Natural killer cell (primary cell): ENCODE measurements around the gene IFT74. TPM values are rescaled to one million over a fixed set of nuclear protein-coding genes. Genes with fewer than 3 reads are reported as not detected.

Source experiments
- ATAC-seq, 3 donors: fragments of 150-1000 bp in 2 of 3; fragments of 200-7000 bp in 1 of 3; cut with Tn5 transposase; 1 replicate in 1 of 3; 2 replicates in 2 of 3; pipeline ENCODE4 v1.10.0; 2021; ENCODE audit warnings: mild to moderate bottlenecking in 2 of 3, moderate library complexity in 2 of 3
- DNase-seq, 2 donors: peaks; one replicate each; pipeline versions ENCODE4 v3.0.0 to v3.0.0-alpha.2; 2013 to 2021; ENCODE audit warnings: mixed read lengths in 1 of 2
- H3K27ac ChIP-seq: one replicate; pipeline ENCODE4 v1.5.1; 2013; ENCODE audit warnings: mild to moderate bottlenecking, low read length
- H3K27me3 ChIP-seq: one replicate; pipeline ENCODE4 v1.6.1; 2013; ENCODE audit warnings: low read length; ENCODE audit not compliant: control insufficient read depth, insufficient read depth
- H3K36me3 ChIP-seq: one replicate; pipeline ENCODE4 v1.6.1; 2013; ENCODE audit warnings: low read length; ENCODE audit not compliant: control insufficient read depth, insufficient read depth
- H3K4me1 ChIP-seq: one replicate; pipeline ENCODE4 v1.6.1; 2013; ENCODE audit warnings: low read length; ENCODE audit not compliant: control insufficient read depth, insufficient read depth
- H3K4me3 ChIP-seq: one replicate; pipeline ENCODE4 v1.5.1; 2013; ENCODE audit warnings: low read length
- H3K9me3 ChIP-seq: one replicate; pipeline ENCODE4 v1.6.1; 2013; ENCODE audit warnings: low read length; ENCODE audit not compliant: control insufficient read depth, insufficient read depth
- H3K27ac Mint-ChIP-seq, 2 donors: one replicate each; pipeline ENCODE4 v1.8.0; 2022; ENCODE audit warnings: mild to moderate bottlenecking in 2 of 2, mixed read lengths in 2 of 2, moderate library complexity in 1 of 2
- H3K27me3 Mint-ChIP-seq, 2 donors: one replicate each; pipeline ENCODE4 v1.8.0; 2022; ENCODE audit warnings: low read depth in 2 of 2, mixed read lengths in 2 of 2
- H3K36me3 Mint-ChIP-seq: one replicate; pipeline ENCODE4 v1.8.0; 2022; ENCODE audit warnings: mixed read lengths
- H3K4me1 Mint-ChIP-seq, 2 donors: one replicate each; pipeline ENCODE4 v1.8.0; 2022; ENCODE audit warnings: mixed read lengths in 2 of 2
- H3K4me3 Mint-ChIP-seq: one replicate; pipeline ENCODE4 v1.8.0; 2022; ENCODE audit warnings: mild to moderate bottlenecking, moderate library complexity, mixed read lengths
- H3K9me3 Mint-ChIP-seq, 2 donors: one replicate each; pipeline ENCODE4 v1.8.0; 2022; ENCODE audit warnings: mixed read lengths in 2 of 2
- WGBS: methylation state at CpG from one replicate; pipeline ENCODE4 v1.1.7; 2013; ENCODE audit warnings: missing lambda C conversion rate; ENCODE audit not compliant: insufficient coverage; 5-methylcytosine and 5-hydroxymethylcytosine counted together
- intact Hi-C: fragments of 100-400 bp; cut with micrococcal nuclease; formaldehyde crosslinking; loops from one replicate; pipeline ENCODE4 v1.14.2; 2022
- total RNA-seq, 4 donors: library from RNA; stranded (reverse); fragments of 120-200 nt in 1 of 4; gene quantifications; one replicate each; pipeline versions ENCODE4 v1.2.3 to v1.2.4, GENCODE V29; 2013 to 2022
- TF ChIP-seq, protein P1 (sequence below): fragments of 200-600 bp; IDR thresholded peaks from one replicate; pipeline ENCODE4 v1.8.0; 2022; ENCODE audit warnings: antibody characterized with exemption

IFT74 gene
- total RNA-seq, 3 donors from 2014 or later (not counting 1 experiment from before 2014, with no cell fraction given) = 6.0 to 8.7 (median 7.0) TPM

- H3K27ac Mint-ChIP-seq = no peak overlapping the region
- no peaks in the 10 kb centered on the region for H3K9me3 Mint-ChIP-seq
- H3K27me3 Mint-ChIP-seq = peaks cover 0 to 7% of the 10 kb centered on the region in 2 donors
- H3K4me3 ChIP-seq = no peak overlapping the region
- no peaks in the 10 kb centered on the region for H3K36me3 Mint-ChIP-seq
- no peak for DNase-seq
- no peak for ATAC-seq
- peaks cover 25 to 27% of the 10 kb centered on the region in 2 donors for H3K4me1 Mint-ChIP-seq
- no peak overlapping the region for H3K27ac ChIP-seq
- no peaks in the 10 kb centered on the region for H3K36me3 ChIP-seq
- 86% methylated on average over 1 of the region's 1 CpG for WGBS
- intact Hi-C loops = no loop called here
- H3K4me3 Mint-ChIP-seq = no peak overlapping the region
- TF ChIP-seq, protein P1, sequence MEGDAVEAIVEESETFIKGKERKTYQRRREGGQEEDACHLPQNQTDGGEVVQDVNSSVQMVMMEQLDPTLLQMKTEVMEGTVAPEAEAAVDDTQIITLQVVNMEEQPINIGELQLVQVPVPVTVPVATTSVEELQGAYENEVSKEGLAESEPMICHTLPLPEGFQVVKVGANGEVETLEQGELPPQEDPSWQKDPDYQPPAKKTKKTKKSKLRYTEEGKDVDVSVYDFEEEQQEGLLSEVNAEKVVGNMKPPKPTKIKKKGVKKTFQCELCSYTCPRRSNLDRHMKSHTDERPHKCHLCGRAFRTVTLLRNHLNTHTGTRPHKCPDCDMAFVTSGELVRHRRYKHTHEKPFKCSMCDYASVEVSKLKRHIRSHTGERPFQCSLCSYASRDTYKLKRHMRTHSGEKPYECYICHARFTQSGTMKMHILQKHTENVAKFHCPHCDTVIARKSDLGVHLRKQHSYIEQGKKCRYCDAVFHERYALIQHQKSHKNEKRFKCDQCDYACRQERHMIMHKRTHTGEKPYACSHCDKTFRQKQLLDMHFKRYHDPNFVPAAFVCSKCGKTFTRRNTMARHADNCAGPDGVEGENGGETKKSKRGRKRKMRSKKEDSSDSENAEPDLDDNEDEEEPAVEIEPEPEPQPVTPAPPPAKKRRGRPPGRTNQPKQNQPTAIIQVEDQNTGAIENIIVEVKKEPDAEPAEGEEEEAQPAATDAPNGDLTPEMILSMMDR = no peak
- peaks cover 15% of the 10 kb centered on the region for H3K4me1 ChIP-seq
- H3K27me3 ChIP-seq = no peaks in the 10 kb centered on the region
- H3K9me3 ChIP-seq = no peaks in the 10 kb centered on the region
These were observed 5.7 kb upstream of the IFT74 start for GRCh38 chr9:26950521-26950920.

DNA sequence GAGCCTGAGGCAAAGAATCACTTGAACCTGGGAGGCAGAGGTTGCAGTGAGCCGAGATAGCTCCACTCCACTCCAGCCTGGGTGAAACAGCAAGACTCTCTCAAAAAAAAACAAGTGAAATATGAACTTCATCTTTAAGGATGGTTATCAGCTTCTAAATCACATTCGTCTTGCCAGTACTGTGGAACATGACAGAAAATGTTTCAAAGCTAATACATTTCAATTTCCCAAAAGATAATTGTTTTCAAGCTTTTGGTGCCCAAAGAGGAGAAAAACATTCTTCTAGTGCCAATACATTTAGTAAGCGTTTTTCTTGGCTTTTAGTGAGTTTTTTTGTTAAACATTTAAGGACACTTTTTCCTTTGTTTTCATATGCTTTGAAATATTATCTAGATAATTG lies 4.4 kb upstream of the IFT74 start:
- no peaks in the 10 kb centered on the region for H3K36me3 ChIP-seq
- peaks cover 24 to 25% of the 10 kb centered on the region in 2 donors for H3K4me1 Mint-ChIP-seq
- no peak overlapping the region for H3K27ac ChIP-seq
- WGBS = 96% methylated on average over 2 of the region's 3 CpGs
- no peaks in the 10 kb centered on the region for H3K9me3 Mint-ChIP-seq
- intact Hi-C loops = no loop called here
- peaks cover 0 to 7% of the 10 kb centered on the region in 2 donors for H3K27me3 Mint-ChIP-seq
- H3K36me3 Mint-ChIP-seq = no peaks in the 10 kb centered on the region
- H3K27me3 ChIP-seq = no peaks in the 10 kb centered on the region
- H3K4me1 ChIP-seq = peaks cover 12% of the 10 kb centered on the region
- no peaks in the 10 kb centered on the region for H3K9me3 ChIP-seq
- no peak overlapping the region for H3K27ac Mint-ChIP-seq
- ATAC-seq (no peak), DNase-seq (no peak)
- H3K4me3 Mint-ChIP-seq = no peak overlapping the region
- H3K4me3 ChIP-seq = no peak overlapping the region
- TF ChIP-seq, protein P1 = no peak

GRCh38 chr9:26954050-26954508 lies 2.1 kb upstream of the IFT74 start:
- Mint-ChIP-seq H3K27ac (peak overlapping the region in 1 of 2 donors; percentile 54), H3K4me1 (peaks cover 19 to 20% of the 10 kb centered on the region in 2 donors), H3K4me3 (peak overlapping the region; percentile 75), H3K27me3 (peaks cover 0 to 2% of the 10 kb centered on the region in 2 donors), H3K36me3 (no peaks in the 10 kb centered on the region), H3K9me3 (no peaks in the 10 kb centered on the region)
- no peaks in the 10 kb centered on the region for H3K27me3 ChIP-seq
- no peaks in the 10 kb centered on the region for H3K36me3 ChIP-seq
- intact Hi-C loops = no loop called here
- 45% methylated on average over 3 of the region's 3 CpGs for WGBS
- no peak overlapping the region for H3K4me3 ChIP-seq
- no peak overlapping the region for H3K27ac ChIP-seq
- TF ChIP-seq, protein P1 = no peak
- no peaks in the 10 kb centered on the region for H3K9me3 ChIP-seq
- peak in 1 of 2 donors; percentile 32 for DNase-seq
- peaks cover 11% of the 10 kb centered on the region for H3K4me1 ChIP-seq
- ATAC-seq = peak in 1 of 3 donors; percentile 11
